PC-3 (cell line): ENCODE measurements around the gene SP100.

Experiments
- EZH2phosphoT487 ChIP-seq: fragments of 300-600 bp; sonication (generic); IDR thresholded peaks from 2 replicates; pipeline ENCODE4 v1.6.1; 2018; ENCODE audit warnings: mild to moderate bottlenecking, antibody characterized with exemption, low read length, borderline replicate concordance
- TF ChIP-seq, protein P1 (sequence below): fragments of 300-600 bp; sonication (generic); conservative IDR thresholded peaks from 2 replicates; pipeline ENCODE4 v1.5.1; 2017; ENCODE audit warnings: antibody characterized with exemption, low read depth, mild to moderate bottlenecking, low read length

DNA sequence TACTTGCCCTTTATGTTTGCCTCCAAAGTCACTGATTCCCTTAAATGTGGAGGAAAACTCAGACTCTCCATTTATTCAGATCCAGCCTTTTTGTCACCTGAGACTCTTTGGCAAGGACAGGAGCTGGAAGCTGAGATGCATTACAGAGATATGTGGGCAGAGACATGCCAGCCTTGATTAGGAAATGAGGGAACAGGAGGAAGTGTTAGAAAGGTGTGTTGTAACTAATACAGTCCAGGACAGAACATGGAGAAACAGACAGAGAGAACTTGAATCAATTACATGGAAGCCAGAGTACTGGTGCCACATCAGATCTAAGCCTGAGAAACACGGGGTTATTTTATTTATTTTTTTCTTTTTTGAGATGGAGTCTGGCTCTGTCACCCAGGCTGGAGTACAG, 79.0 kb downstream of the SP100 start:
- TF ChIP-seq, protein P1, sequence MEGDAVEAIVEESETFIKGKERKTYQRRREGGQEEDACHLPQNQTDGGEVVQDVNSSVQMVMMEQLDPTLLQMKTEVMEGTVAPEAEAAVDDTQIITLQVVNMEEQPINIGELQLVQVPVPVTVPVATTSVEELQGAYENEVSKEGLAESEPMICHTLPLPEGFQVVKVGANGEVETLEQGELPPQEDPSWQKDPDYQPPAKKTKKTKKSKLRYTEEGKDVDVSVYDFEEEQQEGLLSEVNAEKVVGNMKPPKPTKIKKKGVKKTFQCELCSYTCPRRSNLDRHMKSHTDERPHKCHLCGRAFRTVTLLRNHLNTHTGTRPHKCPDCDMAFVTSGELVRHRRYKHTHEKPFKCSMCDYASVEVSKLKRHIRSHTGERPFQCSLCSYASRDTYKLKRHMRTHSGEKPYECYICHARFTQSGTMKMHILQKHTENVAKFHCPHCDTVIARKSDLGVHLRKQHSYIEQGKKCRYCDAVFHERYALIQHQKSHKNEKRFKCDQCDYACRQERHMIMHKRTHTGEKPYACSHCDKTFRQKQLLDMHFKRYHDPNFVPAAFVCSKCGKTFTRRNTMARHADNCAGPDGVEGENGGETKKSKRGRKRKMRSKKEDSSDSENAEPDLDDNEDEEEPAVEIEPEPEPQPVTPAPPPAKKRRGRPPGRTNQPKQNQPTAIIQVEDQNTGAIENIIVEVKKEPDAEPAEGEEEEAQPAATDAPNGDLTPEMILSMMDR: no peak
- TF ChIP-seq EZH2phosphoT487: no peak
